Measurements from ENCODE around the gene PPP3R1. TPM values are rescaled to one million over a fixed set of nuclear protein-coding genes. Genes with fewer than 3 reads are reported as not detected.

The PPP3R1 gene
- total and polyA plus RNA-seq, 9 of the 15 experiments (the other 6 are each of a cell fraction or from before 2014, with no cell fraction given), result 3.7 to 70.0 (median 24.8) TPM

- TF ChIP-seq E2F4 (CRISPR knock-in tag; IDR thresholded peaks at IDR 0.05; ENCODE audit: low read depth) (no peak), GTF2E2 (tag; IDR thresholded peaks at IDR 0.05) (no peak), PRMT5 (CRISPR knock-in tag; IDR thresholded peaks at IDR 0.05) (no peak), JUNB (CRISPR knock-in tag; conservative IDR thresholded peaks at IDR 0.05) (no peak), NR2F6 (CRISPR knock-in tag; IDR thresholded peaks at IDR 0.05) (0 out of 2 replicates have a peak, but pooled peaks have one; percentile 13), ELF4 (CRISPR knock-in tag; IDR thresholded peaks at IDR 0.05) (no peak), NCOA6 (IDR thresholded peaks at IDR 0.05) (no peak), NEUROD1 (IDR thresholded peaks at IDR 0.05; ENCODE audit: borderline replicate concordance, low read depth, low read length, partially characterized antibody) (no peak), ZKSCAN8 (CRISPR knock-in tag; IDR thresholded peaks at IDR 0.05) (no peak), MTA2 (IDR thresholded peaks at IDR 0.05; ENCODE audit: low read depth) (no peak), ZNF133 (CRISPR knock-in tag; IDR thresholded peaks at IDR 0.05) (no peak), NR3C1 (CRISPR knock-in tag; IDR thresholded peaks at IDR 0.05) (no peak), CTCF (IDR thresholded peaks at IDR 0.05 in 2 of 3, conservative IDR thresholded peaks at IDR 0.05 in 1 of 3; ENCODE audit: insufficient read depth in 2 of 3, low read depth in 1 of 3, low read length in 3 of 3) (no peak), ZNF174 (CRISPR knock-in tag; IDR thresholded peaks at IDR 0.05) (no peak), ZNF224 (CRISPR knock-in tag; IDR thresholded peaks at IDR 0.05) (no peak), DPF2 (IDR thresholded peaks at IDR 0.05) (peak; percentile 74), ZSCAN29 (IDR thresholded peaks at IDR 0.05) (no peak), KLF16 (IDR thresholded peaks at IDR 0.05) (no peak), RBM39 (optimal IDR thresholded peaks at IDR 0.05; ENCODE audit: low read depth, low read length) (no peak), E2F1 (CRISPR knock-in tag; IDR thresholded peaks at IDR 0.05) (no peak), ZNF263 (CRISPR knock-in tag; IDR thresholded peaks at IDR 0.05; ENCODE audit: borderline replicate concordance) (no peak), ATF3 (IDR thresholded peaks at IDR 0.05) (no peak; the same call in 1 of the 2 replicates), ATF3 (CRISPR knock-in tag; conservative IDR thresholded peaks at IDR 0.05) (no peak; the same call in 1 of the 2 replicates), FOXM1 (IDR thresholded peaks at IDR 0.05; ENCODE audit: low read depth) (0 out of 2 replicates have a peak, but pooled peaks have one; percentile 17), FOXM1 (CRISPR knock-in tag; IDR thresholded peaks at IDR 0.05; ENCODE audit: low read depth) (no peak)
Measured at GRCh38 chr2:68287580-68288441, 35.5 kb upstream of the PPP3R1 start (continued).

Data from K562 (cell line).